RWPE1 (cell line): ENCODE data around the gene KCTD13.
"Not testable (repeated sequence)": the region's sequence is repeated elsewhere in the genome, so short reads cannot be mapped to it uniquely, and the experiment has no call there.

Source experiments
- CTCF ChIA-PET: fragments of 350-600 bp; sonication (Branson Sonifier 250); formaldehyde crosslinking; extraction: SDS; loops from one replicate; lab custom pipeline; 2021; lab: Yijun Ruan, JAX
- POLR2A ChIA-PET: fragments of 400-600 bp; formaldehyde crosslinking; extraction: SDS; loops from one replicate; lab custom pipeline; 2020; ENCODE audit warnings: antibody characterized with exemption; ENCODE audit not compliant: low non-redundant PET; lab: Yijun Ruan, JAX
- DNase-seq: peaks from one replicate; pipeline ENCODE4 v3.0.0; 2012; ENCODE audit warnings: low spot score
- H3K27ac ChIP-seq: fragments of 450-650 bp; 2 replicates; pipeline ENCODE4 v1.5.1; 2017
- TF ChIP-seq, protein P1 (sequence below): fragments of 450-650 bp; conservative IDR thresholded peaks from 2 replicates; pipeline ENCODE4 v1.5.1; 2017; ENCODE audit warnings: low read depth, mild to moderate bottlenecking

Gene KCTD13

DNA sequence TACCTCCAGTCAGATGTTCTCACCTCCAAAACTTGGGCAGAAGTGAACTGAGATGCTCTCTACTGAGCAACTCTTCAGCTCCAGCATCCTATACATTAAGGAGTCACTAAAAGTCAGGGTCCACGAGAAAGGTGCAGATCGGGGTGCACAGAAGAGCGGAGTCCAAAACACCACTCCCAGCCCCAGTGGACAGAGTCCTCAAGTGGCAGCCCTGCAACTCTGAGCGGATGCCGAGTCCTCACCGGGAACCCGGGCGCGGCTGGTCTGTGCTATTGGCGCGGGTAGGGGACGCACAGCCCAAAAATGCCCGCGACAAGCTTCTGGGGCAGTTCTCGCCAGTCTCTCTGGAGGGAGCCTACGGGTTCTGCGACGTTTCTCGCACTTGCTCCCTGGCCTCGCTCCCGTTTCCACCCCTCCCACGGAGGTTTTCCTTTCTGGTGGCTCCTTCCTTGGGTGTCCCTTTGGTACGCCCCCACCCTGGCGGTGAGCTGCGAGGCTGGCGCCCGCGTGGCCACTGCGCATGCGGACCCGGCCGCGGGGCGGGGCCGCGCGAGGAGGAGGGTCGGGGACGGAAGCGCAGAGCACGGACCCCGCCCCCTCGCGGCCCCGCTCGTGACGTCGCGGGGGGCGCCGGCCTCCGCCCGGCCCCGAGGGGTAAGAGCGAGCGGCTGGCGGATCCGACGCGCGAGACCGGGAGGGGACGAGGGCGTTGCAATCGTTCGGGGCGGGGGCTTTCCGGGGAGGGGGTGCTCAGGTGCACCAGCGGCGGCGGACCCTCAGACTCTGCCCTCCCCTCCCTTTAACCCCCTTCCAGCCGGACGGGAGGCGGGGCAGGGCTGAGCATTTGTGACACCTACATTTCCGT, 35.7 kb upstream of the KCTD13 start, which contains the start of gene TMEM219:
Gene TMEM219 (plus strand): TSS at position 601 of the 865 bp plus-strand sequence. CDS start 1,065 bp downstream, outside the sequence.
- TF ChIP-seq, protein P1, sequence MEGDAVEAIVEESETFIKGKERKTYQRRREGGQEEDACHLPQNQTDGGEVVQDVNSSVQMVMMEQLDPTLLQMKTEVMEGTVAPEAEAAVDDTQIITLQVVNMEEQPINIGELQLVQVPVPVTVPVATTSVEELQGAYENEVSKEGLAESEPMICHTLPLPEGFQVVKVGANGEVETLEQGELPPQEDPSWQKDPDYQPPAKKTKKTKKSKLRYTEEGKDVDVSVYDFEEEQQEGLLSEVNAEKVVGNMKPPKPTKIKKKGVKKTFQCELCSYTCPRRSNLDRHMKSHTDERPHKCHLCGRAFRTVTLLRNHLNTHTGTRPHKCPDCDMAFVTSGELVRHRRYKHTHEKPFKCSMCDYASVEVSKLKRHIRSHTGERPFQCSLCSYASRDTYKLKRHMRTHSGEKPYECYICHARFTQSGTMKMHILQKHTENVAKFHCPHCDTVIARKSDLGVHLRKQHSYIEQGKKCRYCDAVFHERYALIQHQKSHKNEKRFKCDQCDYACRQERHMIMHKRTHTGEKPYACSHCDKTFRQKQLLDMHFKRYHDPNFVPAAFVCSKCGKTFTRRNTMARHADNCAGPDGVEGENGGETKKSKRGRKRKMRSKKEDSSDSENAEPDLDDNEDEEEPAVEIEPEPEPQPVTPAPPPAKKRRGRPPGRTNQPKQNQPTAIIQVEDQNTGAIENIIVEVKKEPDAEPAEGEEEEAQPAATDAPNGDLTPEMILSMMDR, result peak; percentile 30; the same call in 1 of the 2 replicates
- DNase-seq, result peak; percentile 90
- ChIA-PET CTCF (interaction anchor here (0.5 to 1.3 kb wide), 4 partner anchors 11 to 103 kb away, joined by 3 to 8 read pairs (median 4); no protein-coding TSS in a partner anchor), POLR2A (interaction anchor here (0.6 to 1.2 kb wide), 5 partner anchors 10 to 171 kb away, joined by 3 to 5 read pairs (median 4); partner anchors contain the start of gene KIF22)
- peak within 1 kb of the TSS; percentile 89 for H3K27ac ChIP-seq

DNA sequence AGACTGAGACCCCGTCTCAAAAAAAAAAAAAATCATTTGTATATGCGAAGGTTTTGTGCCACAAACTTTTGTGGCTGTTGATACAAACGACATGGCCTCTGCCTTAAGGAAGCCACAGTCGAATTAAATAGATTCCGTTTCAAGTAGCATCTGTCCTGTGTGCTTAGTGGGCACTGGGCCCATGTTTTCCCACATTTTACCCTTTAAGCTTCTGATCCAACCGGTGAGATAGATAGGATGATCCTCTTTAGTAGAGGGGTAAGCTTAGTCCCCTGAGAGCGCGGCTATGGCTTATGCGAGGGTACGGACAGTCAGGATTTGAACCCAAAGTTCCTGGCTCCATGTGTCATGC, 35.1 kb upstream of the KCTD13 start:
- ChIA-PET POLR2A (interaction anchor here (0.6 to 1.2 kb wide), 4 partner anchors 9 to 60 kb away, joined by 3 to 5 read pairs (median 4); no protein-coding TSS in a partner anchor), CTCF (interaction anchor here (0.5 to 1.3 kb wide), 4 partner anchors 10 to 104 kb away, joined by 3 to 8 read pairs (median 3); no protein-coding TSS in a partner anchor)
- DNase-seq, result no peak
- H3K27ac ChIP-seq, result peak overlapping the region; percentile 89
- TF ChIP-seq, protein P1, result no peak

DNA sequence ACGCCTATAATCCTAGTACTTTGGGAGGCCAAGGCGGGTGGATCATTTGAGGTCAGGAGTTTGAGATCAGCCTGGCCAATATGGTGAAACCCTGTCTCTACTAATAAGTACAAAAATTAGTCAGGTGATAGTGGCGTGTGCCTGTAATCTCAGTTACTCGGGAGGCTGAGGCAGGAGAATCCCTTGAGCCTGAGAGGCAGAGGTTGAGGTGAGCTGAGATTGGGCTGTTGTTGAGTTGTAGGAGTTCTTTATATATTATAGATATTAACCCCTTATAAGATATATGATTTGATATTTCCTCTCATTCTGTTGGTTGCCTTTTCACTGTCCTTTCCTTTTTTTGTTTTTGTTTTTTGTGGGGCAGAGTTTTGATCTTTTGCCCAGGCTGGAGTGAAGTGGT, 33.8 kb upstream of the KCTD13 start:
- CTCF ChIA-PET, DNase-seq, POLR2A ChIA-PET, H3K27ac ChIP-seq: not testable (repeated sequence)

DNA sequence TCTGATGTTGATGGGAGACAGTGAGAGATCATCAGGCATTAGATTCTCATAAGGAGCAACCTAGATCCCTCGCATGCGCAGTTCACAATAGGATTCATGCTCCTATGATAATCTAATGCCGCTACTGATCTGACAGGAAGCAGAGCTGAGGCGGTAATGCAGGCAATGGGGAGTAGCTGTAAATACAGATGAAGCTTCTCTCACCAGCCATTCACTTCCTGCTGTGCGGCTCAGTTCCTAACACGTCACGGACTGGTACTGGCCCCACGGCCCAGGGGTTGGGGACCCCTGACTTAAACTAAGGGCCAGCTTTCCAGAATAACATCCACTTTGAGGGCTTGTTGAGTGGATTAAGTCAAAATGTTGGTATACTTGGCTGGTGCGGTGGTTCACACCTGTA, 33.3 kb upstream of the KCTD13 start:
- H3K27ac ChIP-seq, result no peak overlapping the region
- DNase-seq, result no peak
- POLR2A ChIA-PET, result interaction anchor here (0.5 kb wide), 1 partner anchor 32 kb away, joined by 4 read pairs; no protein-coding TSS in a partner anchor
- CTCF ChIA-PET, result interaction anchor here (0.6 kb wide), 1 partner anchor 241 kb away, joined by 4 read pairs; no protein-coding TSS in a partner anchor
- TF ChIP-seq, protein P1, result no peak

DNA sequence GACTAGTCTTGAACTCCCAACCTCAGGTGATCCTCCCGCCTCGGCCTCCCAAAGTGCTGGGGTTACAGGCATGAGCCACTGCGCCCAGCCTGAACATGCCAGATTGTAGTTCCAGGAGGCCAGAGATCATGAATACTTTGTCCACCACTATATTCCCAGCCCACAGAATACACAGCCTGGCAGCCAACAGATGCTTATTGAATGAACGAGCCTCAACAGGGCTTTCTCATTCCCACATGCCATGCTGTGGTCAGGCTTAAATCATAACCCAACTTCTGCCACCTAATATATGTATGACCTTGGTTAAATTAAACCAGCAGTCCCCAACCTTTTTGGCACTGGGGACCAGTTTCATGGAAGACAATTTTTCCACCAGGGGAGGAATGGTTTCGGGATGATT, 32.7 kb upstream of the KCTD13 start:
- CTCF ChIA-PET, result interaction anchor here (0.6 kb wide), 1 partner anchor 240 kb away, joined by 4 read pairs; no protein-coding TSS in a partner anchor

DNA sequence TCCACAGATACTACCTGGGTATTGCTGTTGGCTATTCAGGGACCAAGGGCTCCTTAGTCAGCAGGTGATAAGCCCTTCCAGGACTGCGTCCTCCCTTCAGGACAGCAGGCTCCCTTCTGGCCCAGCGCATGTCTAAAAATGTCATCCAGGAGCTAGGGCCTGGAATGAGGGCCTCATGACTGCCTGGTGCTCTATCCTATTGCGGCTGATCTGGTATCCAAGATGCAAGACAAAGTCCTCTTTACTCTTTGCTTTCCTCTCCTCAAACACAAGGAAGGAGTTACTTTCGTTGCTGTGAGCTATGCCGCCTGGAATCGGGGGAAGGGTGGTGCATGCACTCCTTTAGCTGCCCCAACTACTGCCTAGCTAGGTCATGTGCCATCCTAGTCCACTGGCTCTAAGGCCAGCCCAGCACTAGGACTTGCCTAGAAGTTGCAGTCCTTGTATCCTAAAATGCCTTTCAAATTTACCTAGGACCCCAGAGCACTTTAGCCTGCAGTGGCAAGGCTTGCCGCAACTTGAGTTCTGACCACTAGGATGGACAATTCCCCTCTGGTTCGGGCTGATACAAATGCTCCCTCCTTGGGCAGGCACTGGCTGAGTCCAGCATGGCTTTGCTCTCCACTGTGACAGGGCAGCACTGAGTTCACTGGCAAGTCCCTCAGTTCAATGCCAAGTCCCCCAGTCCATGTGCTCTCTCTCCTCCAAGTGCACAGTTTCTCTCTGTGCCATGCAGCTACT, 25.8 kb upstream of the KCTD13 start:
- CTCF ChIA-PET, result interaction anchor here (1.1 kb wide), 1 partner anchor 10 kb away, joined by 8 read pairs; the partner anchor contains the start of gene TMEM219
- no peak overlapping the region for H3K27ac ChIP-seq
- no peak for DNase-seq
- POLR2A ChIA-PET, result interaction anchor here (1.8 kb wide), 1 partner anchor 10 kb away, joined by 5 read pairs; the partner anchor contains the start of gene TMEM219
- TF ChIP-seq, protein P1, result no peak

More for the DNA sequence above, 32.7 kb upstream of the KCTD13 start:
- H3K27ac ChIP-seq, result no peak overlapping the region
- POLR2A ChIA-PET, result interaction anchor here (0.5 kb wide), 1 partner anchor 32 kb away, joined by 4 read pairs; no protein-coding TSS in a partner anchor
- TF ChIP-seq, protein P1, result no peak
- no peak for DNase-seq
